ENCODE measurements around the gene HLA-DRA. TPM values are rescaled to one million over a fixed set of nuclear protein-coding genes. Genes with fewer than 3 reads are reported as not detected.

The HLA-DRA gene
- total RNA-seq, result 100 to 1,000 TPM in 1 of 6 experiments, 10 to 100 TPM in 5; 21.2 to 235 (median 66.8) TPM
- long read RNA-seq, transcript HLA-DRA-202 (5 exons, 1,280 nt), result major isoform, 30 of 32 reads
- long read RNA-seq, partial matches to known transcripts, result 2 of 32 reads
- long read RNA-seq, other reads (novel, unspliced or antisense), result 0 of 32 reads

- Histone ChIP-seq H3K36me3 (no peaks in the 10 kb centered on the region), H3K4me3 (peak within 1 kb of the TSS; percentile 24 to 48 (median 25)), H3K27ac (peak within 1 kb of the TSS; percentile 49 to 68 (median 67)), H3K27me3 (no peaks in the 10 kb centered on the region), H3K4me1 (no peaks in the 10 kb centered on the region), H3K9me3 (no peaks in the 10 kb centered on the region)
- TF ChIP-seq POLR2A (IDR thresholded peaks at IDR 0.05), result peak; percentile 67
- TF ChIP-seq, protein P1, sequence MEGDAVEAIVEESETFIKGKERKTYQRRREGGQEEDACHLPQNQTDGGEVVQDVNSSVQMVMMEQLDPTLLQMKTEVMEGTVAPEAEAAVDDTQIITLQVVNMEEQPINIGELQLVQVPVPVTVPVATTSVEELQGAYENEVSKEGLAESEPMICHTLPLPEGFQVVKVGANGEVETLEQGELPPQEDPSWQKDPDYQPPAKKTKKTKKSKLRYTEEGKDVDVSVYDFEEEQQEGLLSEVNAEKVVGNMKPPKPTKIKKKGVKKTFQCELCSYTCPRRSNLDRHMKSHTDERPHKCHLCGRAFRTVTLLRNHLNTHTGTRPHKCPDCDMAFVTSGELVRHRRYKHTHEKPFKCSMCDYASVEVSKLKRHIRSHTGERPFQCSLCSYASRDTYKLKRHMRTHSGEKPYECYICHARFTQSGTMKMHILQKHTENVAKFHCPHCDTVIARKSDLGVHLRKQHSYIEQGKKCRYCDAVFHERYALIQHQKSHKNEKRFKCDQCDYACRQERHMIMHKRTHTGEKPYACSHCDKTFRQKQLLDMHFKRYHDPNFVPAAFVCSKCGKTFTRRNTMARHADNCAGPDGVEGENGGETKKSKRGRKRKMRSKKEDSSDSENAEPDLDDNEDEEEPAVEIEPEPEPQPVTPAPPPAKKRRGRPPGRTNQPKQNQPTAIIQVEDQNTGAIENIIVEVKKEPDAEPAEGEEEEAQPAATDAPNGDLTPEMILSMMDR (IDR thresholded peaks at IDR 0.05), result no peak
- ATAC-seq (peak; percentile 74 to 88 (median 80)), DNase-seq (no peak)
- 16% methylated on average over 9 of the region's 9 CpGs for WGBS (ENCODE audit: insufficient coverage, low coverage, low lambda C conversion rate, missing lambda C conversion rate)
- intact Hi-C loops (cut with DNase I), result no loop called here
Observed at GRCh38 chr6:32439602-32440214, at the start of gene HLA-DRA. HLA-DRA (plus strand) TSS chr6:32439887; CDS start chr6:32439951, 64 bp downstream.

GRCh38 chr6:32391505-32391904, 48.2 kb upstream of the HLA-DRA start:
- 77% methylated on average over 6 of the region's 6 CpGs for WGBS (ENCODE audit: insufficient coverage, low coverage, low lambda C conversion rate, missing lambda C conversion rate)
- Histone ChIP-seq H3K27me3 (no peaks in the 10 kb centered on the region), H3K27ac (no peak overlapping the region), H3K36me3 (no peaks in the 10 kb centered on the region), H3K4me3 (no peak overlapping the region), H3K9me3 (no peaks in the 10 kb centered on the region), H3K4me1 (peaks cover 0 to 3% (median 0%) of the 10 kb centered on the region in 4 donors)
- ATAC-seq (no peak), DNase-seq (no peak)
- no peak for TF ChIP-seq POLR2A (IDR thresholded peaks at IDR 0.05)
- TF ChIP-seq, protein P1 (IDR thresholded peaks at IDR 0.05), result no peak
- intact Hi-C loops (cut with DNase I), result no loop called here

DNA sequence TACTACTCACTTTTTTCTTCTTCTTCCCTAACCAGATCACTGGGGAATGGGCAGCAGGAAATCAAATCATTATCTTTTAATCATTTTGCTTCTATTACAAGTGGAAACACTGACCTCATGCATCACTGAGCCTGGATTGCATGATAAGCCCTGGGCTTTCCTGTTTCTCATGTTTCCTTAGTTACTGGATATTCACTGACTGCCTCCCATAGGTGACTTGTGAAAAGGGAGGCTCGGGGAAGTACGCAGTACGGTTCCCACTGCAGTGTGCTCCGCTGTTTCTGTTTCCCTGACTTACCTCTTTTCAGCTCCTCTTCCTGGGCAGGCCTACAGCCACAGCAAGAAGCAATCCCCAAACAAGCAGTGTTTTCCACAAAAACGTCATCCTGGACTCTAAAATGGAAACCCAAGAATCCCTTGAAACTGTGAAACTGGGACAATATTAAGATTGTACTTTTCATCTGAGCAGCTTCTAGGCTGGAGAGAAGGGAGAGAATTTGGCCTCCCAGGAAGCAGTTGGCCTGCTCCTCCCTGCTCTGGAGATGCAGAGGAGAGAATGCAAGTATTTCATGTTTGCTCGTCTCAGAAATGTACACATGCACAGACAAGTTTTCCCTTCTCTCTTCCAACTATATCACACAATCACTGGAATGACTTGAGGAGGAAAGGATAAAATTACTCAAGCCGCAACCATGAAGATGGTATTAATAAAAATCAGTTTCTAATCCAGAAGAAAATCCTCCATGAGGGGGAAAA, 45.8 kb upstream of the HLA-DRA start:
- Histone ChIP-seq H3K9me3 (no peaks in the 10 kb centered on the region), H3K27me3 (no peaks in the 10 kb centered on the region), H3K27ac (no peak overlapping the region), H3K4me3 (no peak overlapping the region), H3K4me1 (no peaks in the 10 kb centered on the region), H3K36me3 (no peaks in the 10 kb centered on the region)
- no peak for DNase-seq
- intact Hi-C loops (cut with DNase I), result no loop called here
- peak; percentile 67 to 82 (median 74) for ATAC-seq
- TF ChIP-seq, protein P1 (IDR thresholded peaks at IDR 0.05), result no peak
- TF ChIP-seq POLR2A (IDR thresholded peaks at IDR 0.05), result no peak
- WGBS (ENCODE audit: insufficient coverage, low coverage, low lambda C conversion rate, missing lambda C conversion rate), result 42% methylated on average over 7 of the region's 7 CpGs

- Histone ChIP-seq H3K4me3 (no peak overlapping the region), H3K4me1 (no peaks in the 10 kb centered on the region), H3K36me3 (no peaks in the 10 kb centered on the region), H3K27me3 (no peaks in the 10 kb centered on the region), H3K27ac (no peak overlapping the region), H3K9me3 (no peaks in the 10 kb centered on the region)
- TF ChIP-seq, protein P1 (IDR thresholded peaks at IDR 0.05), result no peak
- TF ChIP-seq POLR2A (IDR thresholded peaks at IDR 0.05), result no peak
- 77% methylated on average over 6 of the region's 10 CpGs for WGBS (ENCODE audit: insufficient coverage, low coverage, low lambda C conversion rate, missing lambda C conversion rate)
- no peak for DNase-seq
- ATAC-seq, result no peak
- intact Hi-C loops (cut with DNase I), result no loop called here
Observed at GRCh38 chr6:32396028-32396427, 43.7 kb upstream of the HLA-DRA start.
